B cell (primary cell): Measurements from ENCODE around the gene NR6A1. TPM values are rescaled to one million over a fixed set of nuclear protein-coding genes. Genes with fewer than 3 reads are reported as not detected.

ENCODE experiments used
- ATAC-seq: fragments of 200-7000 bp; cut with Tn5 transposase; one replicate; pipeline ENCODE4 v1.10.0; 2021; ENCODE audit warnings: low read depth, mild to moderate bottlenecking, moderate number of reproducible peaks, moderate library complexity
- CTCF ChIA-PET: fragments of 350-600 bp; sonication (Branson Sonifier 250); formaldehyde crosslinking; loops from one replicate; lab custom pipeline; 2021; ENCODE audit warnings: antibody characterized with exemption, inconsistent platforms; lab: Charles Lee
- POLR2A ChIA-PET: fragments of 350-600 bp; sonication (Branson Sonifier 250); formaldehyde crosslinking; loops from one replicate; lab custom pipeline; 2021; ENCODE audit warnings: antibody characterized with exemption; lab: Charles Lee
- DNase-seq: peaks from one replicate; pipeline ENCODE4 v3.0.0; 2013
- H2AFZ ChIP-seq: 2 replicates; pipeline ENCODE4 v1.6.1; 2012; ENCODE audit warnings: mild to moderate bottlenecking, low read depth, low read length; ENCODE audit not compliant: insufficient read depth, poor library complexity, severe bottlenecking
- H3K27ac ChIP-seq, 2 donors: 1 replicate in 1 of 2; 2 replicates in 1 of 2; pipeline ENCODE4 v1.5.1; 2012 to 2013; ENCODE audit warnings: low read length in 2 of 2, mild to moderate bottlenecking in 2 of 2, moderate library complexity in 1 of 2
- H3K27me3 ChIP-seq, 4 experiments: fragments of 200-600 bp in 1 of 4; sonication (generic) in 1 of 4; replicated peaks in 1 of 4; 1 replicate in 2 of 4; 2 replicates in 2 of 4; pipeline versions ENCODE4 v1.6.1 to v1.7.0; 2013 to 2016; ENCODE audit warnings: low read length in 3 of 4, mild to moderate bottlenecking in 2 of 4, mixed read lengths in 1 of 4, moderate library complexity in 1 of 4; ENCODE audit not compliant: insufficient read depth in 4 of 4, control insufficient read depth in 3 of 4; ENCODE audit errors: control extremely low read depth in 1 of 4
- H3K36me3 ChIP-seq, 2 experiments: replicated peaks in 1 of 2; 1 replicate in 1 of 2; 2 replicates in 1 of 2; pipeline versions ENCODE4 v1.6.1 to v1.7.1; 2013; ENCODE audit warnings: low read length in 1 of 2; ENCODE audit not compliant: insufficient read depth in 2 of 2, control insufficient read depth in 1 of 2; ENCODE audit errors: control extremely low read depth in 1 of 2, extremely low read depth in 1 of 2
- H3K4me1 ChIP-seq, 2 donors: fragments of 200-600 bp in 1 of 2; sonication (generic) in 1 of 2; 1 replicate in 1 of 2; 2 replicates in 1 of 2; pipeline versions ENCODE4 v1.5.1 to v1.6.1; 2013 to 2017; ENCODE audit warnings: low read length in 2 of 2; ENCODE audit not compliant: control insufficient read depth in 2 of 2, insufficient read depth in 2 of 2
- H3K4me2 ChIP-seq: replicated peaks from 2 replicates; pipeline ENCODE3; 2012; ENCODE audit warnings: mild to moderate bottlenecking, low read depth, low read length; ENCODE audit not compliant: poor library complexity, severe bottlenecking
- H3K4me3 ChIP-seq, 5 experiments: fragments of 200-600 bp in 1 of 5; sonication (generic) in 1 of 5; 1 replicate in 3 of 5; 2 replicates in 2 of 5; pipeline versions ENCODE4 v1.5.1 to v1.7.0; 2011 to 2016; ENCODE audit warnings: low read length in 4 of 5, mild to moderate bottlenecking in 4 of 5, low read depth in 2 of 5, control low read depth in 1 of 5, moderate library complexity in 1 of 5; ENCODE audit not compliant: insufficient read depth in 1 of 5; ENCODE audit errors: control extremely low read depth in 1 of 5, extremely low read depth in 1 of 5
- H3K79me2 ChIP-seq: fragments of 200-600 bp; sonication (generic); one replicate; pipeline ENCODE4 v1.6.0; 2016; ENCODE audit warnings: low read length; ENCODE audit not compliant: control insufficient read depth, insufficient read depth
- H3K9ac ChIP-seq: fragments of 200-600 bp; sonication (generic); 2 replicates; pipeline ENCODE4 v1.6.1; 2017; ENCODE audit warnings: mild to moderate bottlenecking, low read length, moderate library complexity
- H3K9me3 ChIP-seq, 3 donors: one replicate each; pipeline versions ENCODE4 v1.6.1 to v1.7.1; 2013; ENCODE audit warnings: low read length in 2 of 3; ENCODE audit not compliant: control insufficient read depth in 2 of 3, insufficient read depth in 1 of 3; ENCODE audit errors: control extremely low read depth in 1 of 3
- H4K20me1 ChIP-seq: 2 replicates; pipeline ENCODE4 v1.6.0; 2012; ENCODE audit warnings: mild to moderate bottlenecking, low read length; ENCODE audit not compliant: insufficient read depth, control insufficient read depth, poor library complexity, severe bottlenecking
- H3K27ac Mint-ChIP-seq: one replicate; pipeline ENCODE4 v1.8.0; 2021; ENCODE audit warnings: mixed read lengths
- H3K27me3 Mint-ChIP-seq: one replicate; pipeline ENCODE4 v1.8.0; 2021; ENCODE audit warnings: mixed read lengths
- H3K4me1 Mint-ChIP-seq: one replicate; pipeline ENCODE4 v1.8.0; 2021; ENCODE audit warnings: mixed read lengths
- H3K4me3 Mint-ChIP-seq: one replicate; pipeline ENCODE4 v1.8.0; 2021; ENCODE audit warnings: mixed read lengths
- H3K9me3 Mint-ChIP-seq: one replicate; pipeline ENCODE4 v1.8.0; 2022; ENCODE audit warnings: mixed read lengths; ENCODE audit not compliant: insufficient read depth
- EZH2 ChIP-seq: IDR thresholded peaks from 2 replicates; pipeline ENCODE4 v1.6.1; 2012; ENCODE audit warnings: borderline replicate concordance, low read depth, mild to moderate bottlenecking, moderate library complexity, low read length; ENCODE audit not compliant: insufficient read depth, poor library complexity, severe bottlenecking
- WGBS: methylation state at CpG from one replicate; pipeline ENCODE4 v1.1.5; 2013; ENCODE audit warnings: missing lambda C conversion rate; ENCODE audit not compliant: insufficient coverage; 5-methylcytosine and 5-hydroxymethylcytosine counted together
- intact Hi-C: fragments of 100-400 bp; cut with micrococcal nuclease; formaldehyde crosslinking; loops from one replicate; pipeline ENCODE4 v1.10.0; 2022
- polyA plus RNA-seq: library from polyadenylated mRNA; depleted of rRNA; stranded (reverse); fragments of >200 nt; gene quantifications from 2 replicates; pipeline ENCODE4 v1.2.3, GENCODE V29; 2012
- total RNA-seq, 2 donors: library from RNA; stranded (reverse); fragments of 120-200 nt in 1 of 2; gene quantifications; 1 replicate in 1 of 2; 2 replicates in 1 of 2; pipeline versions ENCODE4 v1.2.3 to v1.2.4, GENCODE V29; 2013 to 2022
- TF ChIP-seq, protein P1 (sequence below): fragments of 200-600 bp; IDR thresholded peaks from one replicate; pipeline ENCODE4 v1.8.0; 2022; ENCODE audit warnings: antibody characterized with exemption, mild to moderate bottlenecking

The NR6A1 gene
- total and polyA plus RNA-seq, 2 donors (not counting 1 experiment from before 2014, with no cell fraction given) = 0.09 to 0.67 TPM

GRCh38 chr9:124615100-124615742 is 155.9 kb downstream of the NR6A1 start:
- no peak overlapping the region for H3K27ac ChIP-seq
- H3K9me3 ChIP-seq = no peaks in the 10 kb centered on the region
- Mint-ChIP-seq H3K27ac (no peak overlapping the region), H3K9me3 (no peaks in the 10 kb centered on the region), H3K27me3 (no peaks in the 10 kb centered on the region), H3K4me1 (no peaks in the 10 kb centered on the region), H3K4me3 (no peak overlapping the region)
- no peak overlapping the region for H2AFZ ChIP-seq
- ChIA-PET CTCF (interaction anchor here (0.5 to 1.3 kb wide), 7 partner anchors 9 to 96 kb away, joined by 3 to 8 read pairs (median 3); no protein-coding TSS in a partner anchor), POLR2A (no interaction called here)
- intact Hi-C loops = no loop called here
- DNase-seq (no peak), ATAC-seq (no peak)
- no peak for TF ChIP-seq EZH2
- TF ChIP-seq, protein P1, sequence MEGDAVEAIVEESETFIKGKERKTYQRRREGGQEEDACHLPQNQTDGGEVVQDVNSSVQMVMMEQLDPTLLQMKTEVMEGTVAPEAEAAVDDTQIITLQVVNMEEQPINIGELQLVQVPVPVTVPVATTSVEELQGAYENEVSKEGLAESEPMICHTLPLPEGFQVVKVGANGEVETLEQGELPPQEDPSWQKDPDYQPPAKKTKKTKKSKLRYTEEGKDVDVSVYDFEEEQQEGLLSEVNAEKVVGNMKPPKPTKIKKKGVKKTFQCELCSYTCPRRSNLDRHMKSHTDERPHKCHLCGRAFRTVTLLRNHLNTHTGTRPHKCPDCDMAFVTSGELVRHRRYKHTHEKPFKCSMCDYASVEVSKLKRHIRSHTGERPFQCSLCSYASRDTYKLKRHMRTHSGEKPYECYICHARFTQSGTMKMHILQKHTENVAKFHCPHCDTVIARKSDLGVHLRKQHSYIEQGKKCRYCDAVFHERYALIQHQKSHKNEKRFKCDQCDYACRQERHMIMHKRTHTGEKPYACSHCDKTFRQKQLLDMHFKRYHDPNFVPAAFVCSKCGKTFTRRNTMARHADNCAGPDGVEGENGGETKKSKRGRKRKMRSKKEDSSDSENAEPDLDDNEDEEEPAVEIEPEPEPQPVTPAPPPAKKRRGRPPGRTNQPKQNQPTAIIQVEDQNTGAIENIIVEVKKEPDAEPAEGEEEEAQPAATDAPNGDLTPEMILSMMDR = no peak
- no CpG with 5 or more reads among the region's 2 CpGs for WGBS
- no peaks in the 10 kb centered on the region for H3K79me2 ChIP-seq
- H3K9ac ChIP-seq = no peak overlapping the region
- no peaks in the 10 kb centered on the region for H3K36me3 ChIP-seq
- no peaks in the 10 kb centered on the region for H3K27me3 ChIP-seq
- no peaks in the 10 kb centered on the region for H3K4me1 ChIP-seq
- H4K20me1 ChIP-seq = no peaks in the 10 kb centered on the region
- H3K4me2 ChIP-seq = no peak overlapping the region
- H3K4me3 ChIP-seq = no peak overlapping the region

- H3K27me3 ChIP-seq = no peaks in the 10 kb centered on the region
- H3K27ac ChIP-seq = no peak overlapping the region
- CTCF ChIA-PET = interaction anchor here (0.7 to 2.9 kb wide), 5 partner anchors 9 to 98 kb away, joined by 3 to 11 read pairs (median 4); no protein-coding TSS in a partner anchor
- no peak for DNase-seq
- H3K79me2 ChIP-seq = no peaks in the 10 kb centered on the region
- POLR2A ChIA-PET = no interaction called here
- no peaks in the 10 kb centered on the region for H3K9me3 ChIP-seq
- intact Hi-C loops = no loop called here
- Mint-ChIP-seq H3K4me3 (no peak overlapping the region), H3K9me3 (no peaks in the 10 kb centered on the region), H3K27ac (no peak overlapping the region), H3K27me3 (no peaks in the 10 kb centered on the region), H3K4me1 (no peaks in the 10 kb centered on the region)
- no CpG with 5 or more reads among the region's 2 CpGs for WGBS
- TF ChIP-seq, protein P1 = no peak
- no peak for TF ChIP-seq EZH2
- H2AFZ ChIP-seq = no peak overlapping the region
- H3K4me2 ChIP-seq = no peak overlapping the region
- no peaks in the 10 kb centered on the region for H3K36me3 ChIP-seq
- H3K9ac ChIP-seq = no peak overlapping the region
- no peaks in the 10 kb centered on the region for H4K20me1 ChIP-seq
- no peak for ATAC-seq
- no peak overlapping the region for H3K4me3 ChIP-seq
- H3K4me1 ChIP-seq = no peaks in the 10 kb centered on the region
These were observed 157.3 kb downstream of the NR6A1 start for GRCh38 chr9:124613849-124614248.
